Anterior cingulate cortex (tissue), 58 donors: ENCODE results near the gene MED13L.

Experiments
- DNase-seq, 58 donors: peaks; one replicate each; lab custom pipeline; 2025; lab: John Stamatoyannopoulos, UW

Gene MED13L

GRCh38 chr12:115936997-115937916, 340.2 kb downstream of the MED13L start:
- DNase-seq: no peak

- DNase-seq: no peak
Observed at GRCh38 chr12:115934877-115935276, 342.6 kb downstream of the MED13L start.

GRCh38 chr12:115934046-115934445, 343.4 kb downstream of the MED13L start:
- DNase-seq: no peak

GRCh38 chr12:115932066-115932465, 345.4 kb downstream of the MED13L start:
- DNase-seq: no peak

GRCh38 chr12:115930336-115930735, 347.2 kb downstream of the MED13L start:
- DNase-seq: no peak

GRCh38 chr12:115926037-115926670, 351.3 kb downstream of the MED13L start:
- DNase-seq: no peak

- no peak for DNase-seq
Observed at GRCh38 chr12:115923851-115924250, 353.6 kb downstream of the MED13L start.

GRCh38 chr12:115922952-115923564, 354.4 kb downstream of the MED13L start:
- DNase-seq: no peak

- DNase-seq: no peak
Observed at GRCh38 chr12:115920395-115921183, 356.9 kb downstream of the MED13L start.

GRCh38 chr12:115918763-115919162, 358.7 kb downstream of the MED13L start:
- no peak for DNase-seq

- peak in 31 of 58 donors; percentile 0 to 68 (median 10) for DNase-seq
Observed at GRCh38 chr12:115916910-115917668, 360.4 kb downstream of the MED13L start.

- no peak for DNase-seq
Observed at GRCh38 chr12:115914122-115914521, 363.4 kb downstream of the MED13L start.

- DNase-seq: no peak
Observed at GRCh38 chr12:115912440-115912839, 365.1 kb downstream of the MED13L start.

- no peak for DNase-seq
Observed at GRCh38 chr12:115911360-115911759, 366.1 kb downstream of the MED13L start.

- DNase-seq: no peak
Observed at GRCh38 chr12:115910057-115910456, 367.4 kb downstream of the MED13L start.
